ENCODE data around the gene TMED7.
"Not testable (repeated sequence)": the region's sequence is repeated elsewhere in the genome, so short reads cannot be mapped to it uniquely, and the experiment has no call there.

Gene TMED7

DNA sequence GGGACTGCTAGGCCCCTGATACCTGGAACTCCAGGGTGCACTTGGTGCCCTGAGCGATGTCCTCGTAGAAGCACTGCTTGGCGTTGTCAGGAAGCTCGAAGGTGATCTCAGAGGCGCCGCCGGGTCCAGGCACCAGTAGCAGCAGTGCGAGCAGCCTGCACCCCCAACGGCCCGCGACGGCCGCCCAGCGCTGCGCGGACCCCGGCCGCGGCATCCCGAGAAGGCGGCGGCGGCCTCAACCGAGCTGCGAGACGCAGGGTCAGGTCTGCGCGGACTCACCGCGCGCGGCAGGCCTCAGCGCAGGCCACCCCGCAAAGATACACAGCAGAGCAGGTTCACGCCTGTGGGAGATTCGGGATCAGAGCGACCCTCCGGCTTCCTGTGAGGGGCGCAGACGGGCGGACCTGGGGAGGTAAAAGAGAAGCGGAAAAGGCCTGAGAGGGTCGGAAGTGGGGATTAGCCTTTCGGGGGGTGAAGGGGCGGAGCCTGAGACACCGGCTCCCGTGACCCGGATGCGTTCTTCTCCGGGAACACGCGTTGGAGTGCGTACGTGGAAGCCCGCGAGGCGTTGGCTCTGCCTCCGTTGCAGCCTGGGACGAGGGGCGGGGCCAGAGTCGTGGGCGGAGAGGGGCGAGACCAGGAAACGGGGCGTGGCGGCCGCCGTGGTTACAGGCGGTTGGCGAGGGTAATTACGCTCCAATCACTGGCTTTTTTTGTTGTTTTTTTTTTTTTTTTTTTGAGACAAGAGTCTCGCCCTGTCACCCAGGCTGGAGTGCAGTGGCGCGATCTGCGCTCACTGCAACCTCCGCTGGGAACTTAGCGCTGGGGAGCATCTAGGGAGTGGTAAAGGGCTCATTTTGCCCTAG lies at the start of gene TMED7:
Gene TMED7 (minus strand): TSS at position 458 of the 866 bp plus-strand sequence. CDS start 244 bp downstream, at position 214.
- peak; percentile 100 for DNase-seq

GRCh38 chr5:115674782-115675181 lies 48.9 kb upstream of the TMED7 start:
- DNase-seq = not testable (repeated sequence)

DNA sequence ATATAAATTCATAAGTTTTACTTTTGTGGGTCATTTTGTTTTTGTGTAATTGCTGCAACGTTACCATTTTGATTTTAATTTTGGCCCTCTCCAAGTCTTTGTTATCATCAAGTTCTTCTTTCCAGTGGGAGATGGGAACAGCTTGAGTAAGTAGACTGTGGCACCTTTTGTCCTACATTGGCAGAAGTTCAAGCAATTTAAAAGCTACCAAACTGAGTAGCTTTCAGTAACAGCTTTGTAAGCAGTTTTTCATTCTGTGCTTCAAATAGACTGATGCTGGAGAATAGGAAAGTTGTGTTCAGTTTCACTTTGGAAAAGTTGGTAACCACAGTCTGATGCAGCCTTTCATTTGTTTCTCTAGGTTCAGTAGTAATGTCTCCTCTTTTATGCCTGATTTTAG lies 47.8 kb upstream of the TMED7 start:
- DNase-seq = no peak

DNA sequence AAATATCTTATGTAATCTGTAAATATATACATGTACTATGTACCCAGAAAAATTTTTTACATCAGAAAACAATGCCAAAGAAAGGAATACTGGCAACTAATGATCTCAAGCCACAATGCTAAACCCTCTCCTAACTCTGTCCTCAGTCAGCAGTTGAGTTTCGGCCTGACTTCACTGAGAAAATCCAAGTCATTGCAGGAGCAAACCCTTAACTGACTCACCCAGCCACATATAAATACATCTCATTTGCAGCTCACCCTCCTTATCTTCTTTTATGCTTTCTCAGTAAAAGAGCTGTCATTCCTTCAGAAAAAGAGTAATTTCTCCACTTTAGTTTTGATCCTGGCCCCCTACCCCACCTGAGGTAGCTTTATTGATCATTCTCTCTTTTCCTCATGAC lies 46.1 kb upstream of the TMED7 start:
- no peak for DNase-seq

DNA sequence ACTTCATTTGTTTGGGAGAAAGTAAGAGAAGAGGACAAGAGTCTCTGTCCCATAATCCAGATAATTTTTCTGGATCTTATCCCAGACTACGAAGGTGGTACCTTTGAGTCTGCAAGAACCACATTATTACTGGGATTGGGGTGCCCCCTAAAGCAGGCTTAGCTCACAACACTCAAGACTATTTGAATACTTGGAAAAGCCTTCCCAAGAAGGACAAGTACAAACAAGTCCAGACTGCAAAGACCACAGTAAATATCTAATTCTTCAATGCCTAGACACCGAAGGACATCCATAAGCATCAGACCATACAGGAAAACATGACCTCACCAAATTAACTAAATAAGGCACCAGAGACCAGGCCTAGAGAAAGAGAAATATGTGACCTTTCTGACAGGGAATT lies 40.2 kb upstream of the TMED7 start:
- no peak for DNase-seq

DNA sequence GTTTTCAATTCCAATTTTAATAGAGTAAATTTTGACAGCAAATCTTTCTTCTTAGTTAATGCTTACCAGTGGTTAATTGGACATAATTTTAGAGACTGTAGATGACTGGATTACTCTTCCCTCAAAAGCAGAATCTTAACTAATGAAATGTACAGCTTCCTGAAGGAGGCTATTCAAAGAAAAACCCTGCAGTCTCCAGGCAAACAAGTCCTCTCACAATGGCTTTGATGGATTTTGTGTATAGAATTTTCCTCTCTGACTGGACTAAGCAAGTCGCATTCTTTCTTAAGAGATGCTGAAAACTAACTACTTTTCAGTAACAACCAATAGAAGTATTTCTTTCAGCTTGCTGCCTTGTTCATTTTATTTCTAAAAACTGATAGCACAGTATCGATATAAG lies 35.7 kb upstream of the TMED7 start:
- no peak for DNase-seq

DNA sequence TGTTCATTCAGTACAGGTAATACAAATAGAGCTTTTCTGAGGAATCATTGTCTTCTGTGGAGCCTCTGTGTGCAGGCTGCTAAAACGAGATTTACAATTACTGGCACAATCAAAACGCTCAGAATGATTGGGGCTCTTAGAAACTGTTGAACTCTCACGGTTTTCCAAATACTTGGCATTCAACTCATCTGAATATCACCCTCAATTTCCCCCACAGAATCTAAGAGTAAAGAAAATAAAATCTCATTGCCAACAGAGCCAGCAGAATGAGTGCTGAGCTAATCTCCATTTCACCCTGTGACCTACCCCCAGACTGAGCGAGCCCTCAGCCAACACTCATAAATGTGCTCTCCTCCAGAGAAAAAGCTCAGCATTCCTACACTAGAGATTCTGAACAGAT lies 35.3 kb upstream of the TMED7 start:
- no peak for DNase-seq

DNA sequence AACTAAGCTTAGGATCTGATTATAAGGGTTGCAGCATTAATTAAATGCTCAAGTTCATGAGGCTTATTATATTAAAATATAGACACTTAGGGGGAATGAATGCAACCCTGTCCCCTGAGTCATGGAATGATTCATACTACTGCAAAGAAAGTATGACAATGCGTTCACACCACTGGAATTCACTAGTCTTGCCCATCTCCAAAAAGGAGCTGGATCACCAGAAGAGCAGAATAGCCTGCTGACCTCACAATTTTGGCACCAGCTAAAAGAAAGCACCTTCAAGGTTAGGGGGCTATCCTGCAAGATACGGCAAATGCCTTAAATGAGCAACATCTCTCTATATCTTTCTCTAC lies 32.0 kb upstream of the TMED7 start:
- no peak for DNase-seq

DNA sequence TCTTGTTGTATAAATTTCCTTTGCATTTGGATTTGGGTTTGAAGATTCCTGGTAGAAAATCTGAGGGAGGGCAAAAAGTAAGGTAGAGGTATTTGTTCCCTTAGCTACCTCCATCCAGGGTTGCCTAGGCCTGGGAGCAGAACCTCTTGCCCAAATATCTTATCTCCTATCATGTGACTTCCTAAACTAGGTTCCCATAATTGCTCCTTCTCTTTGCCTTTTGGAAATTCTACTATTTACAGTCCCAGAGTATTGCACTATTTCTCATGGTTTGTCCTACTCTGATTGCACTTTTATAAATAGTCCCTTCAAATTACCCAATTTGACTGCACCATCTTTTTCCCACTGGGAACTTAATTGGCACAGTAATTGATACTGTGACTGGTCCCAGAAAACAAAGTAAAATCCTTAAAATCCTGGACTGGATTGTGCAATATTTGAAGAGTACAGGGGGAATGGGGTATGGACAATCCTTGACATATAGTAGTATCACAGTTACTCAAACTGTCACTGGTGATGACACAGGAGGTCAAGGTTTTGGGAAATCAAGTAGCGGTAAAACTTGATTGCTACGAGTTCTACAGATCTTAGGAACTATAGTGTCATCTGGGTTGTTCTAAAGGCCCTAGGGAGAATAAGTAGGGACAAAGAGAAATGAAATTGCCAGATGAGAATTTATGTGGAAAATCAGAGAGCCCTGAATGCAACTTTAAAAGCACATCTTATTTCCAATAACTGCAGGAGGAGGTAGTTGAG lies 31.5 kb upstream of the TMED7 start:
- DNase-seq = no peak

DNA sequence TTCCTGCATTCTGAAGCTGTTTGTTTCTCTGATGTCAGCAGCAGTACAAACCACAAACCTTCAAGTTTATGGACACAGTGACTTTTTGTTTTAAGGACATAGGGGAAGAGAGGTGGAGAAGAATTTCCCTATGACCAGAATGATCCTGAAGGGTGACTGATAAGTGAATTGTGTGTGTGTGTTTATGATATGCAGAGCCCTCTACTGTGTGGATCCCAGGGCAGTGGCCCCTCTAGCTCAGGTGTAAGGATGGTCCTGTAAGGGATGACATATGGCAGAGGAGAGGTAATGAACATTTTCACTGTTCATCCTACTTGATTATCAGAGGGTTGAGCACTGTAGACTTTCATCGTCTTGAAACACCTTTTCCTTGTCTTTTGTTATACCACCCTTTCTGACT lies 30.6 kb upstream of the TMED7 start:
- no peak for DNase-seq

- DNase-seq = no peak
Measured at GRCh38 chr5:115655994-115656393, 30.2 kb upstream of the TMED7 start.

DNA sequence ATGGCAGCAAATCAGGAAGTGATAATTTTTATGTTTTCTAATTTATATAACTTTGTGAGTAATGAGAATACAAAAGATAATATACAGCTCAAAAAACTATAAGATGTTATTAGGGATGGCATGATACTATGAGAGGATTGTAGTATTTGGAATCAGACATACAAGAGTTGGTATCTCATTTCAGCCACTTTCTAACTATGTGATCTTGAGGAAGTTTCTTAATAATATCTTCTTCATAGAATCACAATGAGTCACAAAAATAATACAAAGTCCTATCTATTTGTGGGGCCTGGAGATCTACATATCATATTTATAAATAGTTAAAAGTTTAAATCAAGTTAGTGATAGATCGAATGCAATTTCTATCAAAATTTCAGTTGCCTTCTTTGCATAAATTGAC lies 23.7 kb upstream of the TMED7 start:
- DNase-seq = no peak

DNA sequence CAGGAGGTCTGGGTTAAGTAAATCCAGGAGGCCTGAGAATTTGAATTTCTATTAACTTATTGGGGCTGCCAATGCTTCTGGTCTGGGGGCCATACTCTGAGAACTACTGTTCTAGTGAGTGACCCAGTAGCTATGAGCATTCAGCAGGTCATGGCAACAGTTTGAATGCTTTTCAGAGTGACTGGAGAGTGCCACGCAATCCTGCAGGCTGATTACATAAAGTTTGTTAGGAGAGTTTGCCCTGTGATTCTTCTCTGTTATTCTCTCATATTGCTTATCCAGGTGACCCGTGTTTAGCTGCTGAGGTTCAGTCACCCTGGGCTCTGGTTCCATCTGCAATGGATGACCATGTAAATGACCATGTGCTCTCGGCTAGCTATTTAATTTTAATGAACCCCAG lies 22.2 kb upstream of the TMED7 start:
- DNase-seq = no peak

DNA sequence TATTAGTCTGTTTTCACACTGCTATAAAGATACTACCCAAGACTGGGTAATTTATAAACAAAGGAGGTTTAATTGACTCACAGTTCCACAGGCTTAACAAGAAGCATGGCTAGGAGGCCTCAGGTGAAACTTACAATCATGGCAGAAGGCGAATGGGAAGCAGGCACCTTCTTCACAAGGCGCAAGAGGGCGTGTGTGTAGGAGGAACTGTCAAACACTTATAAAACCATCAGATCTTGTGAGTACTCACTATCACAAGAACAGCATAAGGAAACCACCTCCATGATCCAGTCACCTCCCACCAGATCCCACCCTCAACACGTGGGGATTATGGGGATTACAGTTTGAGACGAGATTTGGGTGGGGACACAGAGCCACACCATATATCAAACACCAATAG lies 19.6 kb upstream of the TMED7 start:
- DNase-seq = not testable (repeated sequence)

DNA sequence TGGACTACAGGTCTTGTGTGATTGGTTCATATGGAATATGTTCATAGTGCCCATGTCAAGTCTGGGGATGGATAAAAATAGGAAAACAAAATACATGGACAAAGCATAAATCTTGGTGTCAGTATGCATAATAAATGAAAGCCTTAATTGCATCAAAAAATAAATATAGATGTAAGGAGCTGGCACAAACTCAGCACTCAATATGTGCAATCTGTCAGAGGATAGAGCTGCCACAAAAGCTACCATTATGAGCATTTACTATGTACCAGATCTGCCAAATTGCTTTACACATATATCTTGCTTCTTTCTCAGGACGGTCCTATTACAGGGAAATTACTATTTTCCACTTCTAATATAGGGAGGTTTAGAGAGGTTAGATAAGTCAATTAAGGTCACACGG lies 18.2 kb upstream of the TMED7 start:
- no peak for DNase-seq

DNA sequence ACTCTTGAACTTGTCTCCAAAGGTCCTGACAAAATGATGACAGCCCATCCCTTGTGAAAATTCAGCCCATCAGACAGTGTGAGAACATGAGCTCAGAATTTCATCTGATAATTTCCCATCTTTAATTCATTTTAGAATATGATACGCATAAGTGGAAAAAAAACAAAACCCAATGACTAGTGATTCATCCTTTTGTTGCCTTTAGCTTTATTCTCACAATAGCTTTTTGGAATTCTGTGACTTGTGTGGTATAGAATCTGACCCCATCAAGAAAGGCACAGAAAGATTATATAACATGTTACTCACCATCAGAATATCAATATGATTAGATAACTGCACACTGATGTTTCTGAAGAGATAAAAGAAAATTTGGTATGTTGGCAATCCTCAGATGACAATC lies 16.1 kb upstream of the TMED7 start:
- no peak for DNase-seq

GRCh38 chr5:115640274-115640673 lies 14.4 kb upstream of the TMED7 start:
- DNase-seq = no peak

GRCh38 chr5:115639377-115639776 lies 13.5 kb upstream of the TMED7 start:
- DNase-seq = no peak

- DNase-seq = no peak
Measured at GRCh38 chr5:115637507-115637906, 11.7 kb upstream of the TMED7 start.

GRCh38 chr5:115636008-115636407 lies 10.2 kb upstream of the TMED7 start:
- no peak for DNase-seq

DNA sequence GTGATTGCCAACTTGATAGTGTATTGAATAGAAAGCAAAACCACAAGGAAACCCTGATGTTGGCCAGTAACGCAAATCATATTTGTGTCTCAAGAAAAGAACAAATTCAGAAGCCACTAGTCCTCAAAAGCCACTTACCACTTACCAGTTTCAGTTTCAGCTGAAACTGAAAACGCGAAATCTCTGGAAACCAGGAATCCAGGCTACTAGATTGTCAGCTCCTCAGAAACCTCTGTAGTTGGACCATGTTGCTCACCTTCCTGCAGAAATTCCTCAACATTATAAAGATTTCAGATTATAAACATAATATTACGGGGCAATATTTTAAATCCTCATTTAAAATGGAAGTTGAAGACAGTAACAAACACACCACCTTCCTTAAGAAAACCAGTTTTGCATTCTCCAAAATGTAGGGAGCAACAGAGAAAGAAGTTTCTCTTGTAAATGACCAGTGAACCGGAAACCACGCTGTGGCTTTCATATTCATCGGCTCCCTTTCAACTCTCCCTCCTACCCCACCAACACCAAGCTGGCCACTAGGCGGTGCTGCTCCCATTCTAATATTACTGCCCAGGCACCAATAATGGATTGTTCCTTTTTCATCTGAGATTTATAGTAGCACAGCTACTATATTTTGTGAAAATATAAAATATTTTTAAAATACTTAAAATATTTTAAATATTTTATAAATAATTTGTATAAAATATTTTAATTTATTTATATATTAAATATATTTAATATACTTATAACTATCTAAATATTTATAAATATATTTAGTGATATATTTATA lies 8.7 kb upstream of the TMED7 start:
- DNase-seq = peak; percentile 92

DNA sequence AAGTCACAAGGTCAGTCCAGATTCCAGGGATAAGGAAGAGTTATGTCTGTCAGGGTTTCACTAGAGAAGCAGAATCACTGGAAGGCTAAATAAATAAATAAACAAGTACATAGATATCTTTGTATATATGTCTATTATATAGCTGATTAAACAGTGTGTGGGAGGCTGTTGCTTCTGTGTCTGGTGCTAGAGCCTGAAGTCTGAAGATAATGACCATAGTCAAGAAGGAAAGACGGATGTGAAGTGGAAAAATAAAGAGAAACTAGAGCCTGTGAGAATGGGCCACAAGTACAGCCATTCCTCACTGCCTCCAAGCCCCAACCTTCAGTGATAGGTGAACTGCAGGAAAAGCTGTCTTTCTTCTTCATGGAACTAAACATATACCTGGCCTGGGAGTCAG lies 4.1 kb upstream of the TMED7 start:
- DNase-seq = no peak

GRCh38 chr5:115627295-115627865 lies 1.5 kb upstream of the TMED7 start:
- DNase-seq = no peak
